Neural progenitor cell (in vitro differentiated cells): ENCODE measurements around the gene CRLF1.

Experiments
- CTCF ChIP-seq: fragments of 200-600 bp; sonication (generic); IDR thresholded peaks from 2 replicates; pipeline ENCODE4 v1.5.1; 2017; ENCODE audit warnings: antibody characterized with exemption, mild to moderate bottlenecking
- EZH2 ChIP-seq: fragments of 200-600 bp; sonication (generic); IDR thresholded peaks from 2 replicates; pipeline ENCODE4 v1.6.1; 2017; ENCODE audit warnings: antibody characterized with exemption, mild to moderate bottlenecking, moderate library complexity

- TF ChIP-seq CTCF (no peak), EZH2 (no peak)
Observed at GRCh38 chr19:18653853-18654252, 47.3 kb upstream of the CRLF1 start.
